Thyroid gland (tissue), 4 donors: ENCODE measurements around the gene ADCK1.

Experiments
- POLR2A ChIP-seq, 2 donors: fragments of 450-650 bp; IDR thresholded peaks; one replicate each; pipeline ENCODE4 v1.6.1; 2017; ENCODE audit warnings: antibody characterized with exemption in 2 of 2, mild to moderate bottlenecking in 2 of 2, moderate library complexity in 1 of 2
- TF ChIP-seq, protein P1 (sequence below), 6 experiments: fragments of 200-600 bp in 3 of 6; fragments of 450-650 bp in 3 of 6; sonication (generic) in 3 of 6; IDR thresholded peaks; one replicate each; pipeline ENCODE4 v1.5.1; 2016 to 2019; ENCODE audit warnings: antibody characterized with exemption in 6 of 6, mild to moderate bottlenecking in 2 of 6, inconsistent platforms in 1 of 6, moderate library complexity in 1 of 6

DNA sequence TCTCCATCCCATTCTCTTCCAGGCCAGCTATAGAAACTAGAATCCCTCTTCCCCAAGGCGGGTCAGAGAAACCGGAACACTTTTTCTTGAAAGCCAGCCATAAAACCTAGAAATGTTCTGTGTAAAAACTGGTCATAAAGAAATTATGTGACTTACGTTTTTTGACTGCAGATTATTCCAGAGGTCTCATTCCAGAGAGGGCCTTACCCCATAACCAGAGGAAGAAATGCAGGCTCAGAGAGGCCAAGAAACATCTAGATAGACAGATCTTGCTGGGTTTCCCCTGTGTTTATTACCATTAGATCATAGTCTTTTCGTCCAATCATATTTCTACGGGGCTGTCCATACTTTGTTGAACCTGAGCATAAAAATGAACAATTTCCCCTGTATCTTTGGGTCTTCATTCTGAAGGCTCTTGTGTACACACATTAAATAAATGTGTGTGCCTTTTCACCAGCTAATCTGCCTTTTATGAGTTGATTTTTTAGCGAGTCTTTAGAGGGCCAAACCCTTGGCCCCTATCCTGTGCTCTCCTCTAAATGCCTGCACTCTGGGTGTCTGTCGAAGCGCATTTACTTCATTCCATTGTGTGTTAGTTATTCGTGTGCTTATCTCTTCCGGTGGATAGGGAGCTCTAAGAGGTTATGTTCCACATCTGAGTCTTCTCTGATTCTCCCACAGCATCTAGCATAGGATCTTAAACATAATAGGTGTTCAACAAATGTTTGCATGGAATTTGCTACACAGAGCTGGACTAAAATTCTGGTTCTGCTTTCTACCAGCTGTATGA lies 163.0 kb downstream of the ADCK1 start:
- TF ChIP-seq, protein P1, sequence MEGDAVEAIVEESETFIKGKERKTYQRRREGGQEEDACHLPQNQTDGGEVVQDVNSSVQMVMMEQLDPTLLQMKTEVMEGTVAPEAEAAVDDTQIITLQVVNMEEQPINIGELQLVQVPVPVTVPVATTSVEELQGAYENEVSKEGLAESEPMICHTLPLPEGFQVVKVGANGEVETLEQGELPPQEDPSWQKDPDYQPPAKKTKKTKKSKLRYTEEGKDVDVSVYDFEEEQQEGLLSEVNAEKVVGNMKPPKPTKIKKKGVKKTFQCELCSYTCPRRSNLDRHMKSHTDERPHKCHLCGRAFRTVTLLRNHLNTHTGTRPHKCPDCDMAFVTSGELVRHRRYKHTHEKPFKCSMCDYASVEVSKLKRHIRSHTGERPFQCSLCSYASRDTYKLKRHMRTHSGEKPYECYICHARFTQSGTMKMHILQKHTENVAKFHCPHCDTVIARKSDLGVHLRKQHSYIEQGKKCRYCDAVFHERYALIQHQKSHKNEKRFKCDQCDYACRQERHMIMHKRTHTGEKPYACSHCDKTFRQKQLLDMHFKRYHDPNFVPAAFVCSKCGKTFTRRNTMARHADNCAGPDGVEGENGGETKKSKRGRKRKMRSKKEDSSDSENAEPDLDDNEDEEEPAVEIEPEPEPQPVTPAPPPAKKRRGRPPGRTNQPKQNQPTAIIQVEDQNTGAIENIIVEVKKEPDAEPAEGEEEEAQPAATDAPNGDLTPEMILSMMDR (IDR thresholded peaks at IDR 0.05) = no peak
- TF ChIP-seq POLR2A (IDR thresholded peaks at IDR 0.05) = no peak
